SK-N-SH treated with all-trans-retinoic acid at 6 μM for 48 hours (cell line): Measurements from ENCODE around the gene FDXACB1.

ENCODE experiments used
- ATAC-seq: fragments of 200-7000 bp; cut with Tn5 transposase; 3 replicates; pipeline ENCODE4 v1.9.1; 2020; ENCODE audit warnings: mild to moderate bottlenecking, moderate library complexity
- ARNTL ChIP-seq: fragments of 450-650 bp; formaldehyde crosslinking; IDR thresholded peaks from 2 replicates; pipeline ENCODE4 v1.5.0; 2020; ENCODE audit warnings: low read depth, mild to moderate bottlenecking, moderate library complexity, borderline replicate concordance
- BACH2 ChIP-seq: fragments of 250-450 bp; sonication (Bioruptor Pico); IDR thresholded peaks from 2 replicates; pipeline ENCODE4 v1.9.0; 2021; ENCODE audit warnings: mild to moderate bottlenecking, borderline replicate concordance
- CREB5 ChIP-seq: fragments of 250-450 bp; sonication (Bioruptor Pico); IDR thresholded peaks from 2 replicates; pipeline ENCODE4 v1.5.1; 2020; ENCODE audit warnings: low read depth, mild to moderate bottlenecking, moderate library complexity
- CSRNP3 ChIP-seq: fragments of 250-450 bp; sonication (Bioruptor Pico); IDR thresholded peaks from 2 replicates; pipeline ENCODE4 v1.5.1; 2021; ENCODE audit warnings: mild to moderate bottlenecking, moderate library complexity
- ESRRG ChIP-seq: fragments of 250-450 bp; sonication (Bioruptor Pico); IDR thresholded peaks from 2 replicates; pipeline ENCODE4 v1.6.1; 2021; ENCODE audit warnings: mild to moderate bottlenecking
- GLIS3 ChIP-seq: fragments of 250-450 bp; sonication (Bioruptor Pico); IDR thresholded peaks from 2 replicates; pipeline ENCODE4 v1.5.0; 2020; ENCODE audit warnings: mild to moderate bottlenecking, moderate library complexity
- ISL1 ChIP-seq: fragments of 250-450 bp; sonication (Bioruptor Pico); IDR thresholded peaks from 2 replicates; pipeline ENCODE4 v2.1.2; 2022; ENCODE audit warnings: mild to moderate bottlenecking, moderate library complexity
- OSR1 ChIP-seq: fragments of 250-450 bp; sonication (Bioruptor Pico); IDR thresholded peaks from 2 replicates; pipeline ENCODE4 v1.8.0; 2022; ENCODE audit warnings: moderate library complexity, mild to moderate bottlenecking, inconsistent platforms
- PATZ1 ChIP-seq: fragments of 250-450 bp; sonication (Bioruptor Pico); IDR thresholded peaks from 2 replicates; pipeline ENCODE4 v1.8.0; 2020; ENCODE audit warnings: mild to moderate bottlenecking, moderate library complexity, borderline replicate concordance
- POU6F1 ChIP-seq: fragments of 250-450 bp; sonication (Bioruptor Pico); IDR thresholded peaks from 2 replicates; pipeline ENCODE4 v1.8.0; 2021; ENCODE audit warnings: low read depth, mild to moderate bottlenecking, moderate library complexity, borderline replicate concordance
- PPARA ChIP-seq: fragments of 250-450 bp; sonication (Bioruptor Pico); IDR thresholded peaks from 2 replicates; pipeline ENCODE4 v1.5.0; 2020; ENCODE audit warnings: mild to moderate bottlenecking, borderline replicate concordance
- RARB ChIP-seq: fragments of 250-450 bp; sonication (Bioruptor Pico); IDR thresholded peaks from 2 replicates; pipeline ENCODE4 v1.8.0; 2021; ENCODE audit warnings: mild to moderate bottlenecking, moderate library complexity
- SNAI2 ChIP-seq: fragments of 250-450 bp; sonication (Bioruptor Pico); IDR thresholded peaks from 2 replicates; pipeline ENCODE4 v1.5.0; 2020; ENCODE audit warnings: mild to moderate bottlenecking, moderate library complexity
- TCF4 ChIP-seq: fragments of 250-450 bp; sonication (Bioruptor Pico); IDR thresholded peaks from 2 replicates; pipeline ENCODE4 v1.8.0; 2021; ENCODE audit warnings: mild to moderate bottlenecking, moderate library complexity, borderline replicate concordance
- TOX ChIP-seq: fragments of 250-450 bp; sonication (Bioruptor Pico); IDR thresholded peaks from 2 replicates; pipeline ENCODE4 v1.8.0; 2021; ENCODE audit warnings: mild to moderate bottlenecking, moderate library complexity, borderline replicate concordance
- TSHZ2 ChIP-seq: fragments of 250-450 bp; sonication (Bioruptor Pico); IDR thresholded peaks from 2 replicates; pipeline ENCODE4 v1.5.0; 2020; ENCODE audit warnings: mild to moderate bottlenecking, moderate library complexity
- ZC3H10 ChIP-seq: fragments of 250-450 bp; sonication (Bioruptor Pico); IDR thresholded peaks from 2 replicates; pipeline ENCODE4 v1.5.1; 2021; ENCODE audit warnings: mild to moderate bottlenecking, moderate library complexity
- ZFP3 ChIP-seq: fragments of 250-450 bp; sonication (Bioruptor Pico); IDR thresholded peaks from 2 replicates; pipeline ENCODE4 v1.5.0; 2020; ENCODE audit warnings: mild to moderate bottlenecking, moderate library complexity
- ZFP30 ChIP-seq: fragments of 450-650 bp; formaldehyde crosslinking; IDR thresholded peaks from 2 replicates; pipeline ENCODE4 v1.5.0; 2022; ENCODE audit warnings: mild to moderate bottlenecking, moderate library complexity
- ZNF70 ChIP-seq: fragments of 450-650 bp; formaldehyde crosslinking; IDR thresholded peaks from 2 replicates; pipeline ENCODE4 v1.5.0; 2020; ENCODE audit warnings: mild to moderate bottlenecking, moderate library complexity
- ZNF8 ChIP-seq: fragments of 450-650 bp; formaldehyde crosslinking; IDR thresholded peaks from 2 replicates; pipeline ENCODE4 v1.5.0; 2020; ENCODE audit warnings: mild to moderate bottlenecking, moderate library complexity

FDXACB1 gene

GRCh38 chr11:111845276-111846028 is 33.5 kb downstream of the FDXACB1 start:
- no peak for TF ChIP-seq ISL1 (CRISPR knock-in tag)
- TF ChIP-seq GLIS3 (CRISPR knock-in tag): no peak
- peak; percentile 21 for ATAC-seq

- no peak for ATAC-seq
- no peak for TF ChIP-seq POU6F1
- TF ChIP-seq ESRRG (CRISPR knock-in tag): no peak
- no peak for TF ChIP-seq ZFP30
- no peak for TF ChIP-seq ISL1 (CRISPR knock-in tag)
- TF ChIP-seq ARNTL (CRISPR knock-in tag): no peak
- no peak for TF ChIP-seq SNAI2
- no peak for TF ChIP-seq CREB5 (CRISPR knock-in tag)
Measured at GRCh38 chr11:111843661-111844060, 35.3 kb downstream of the FDXACB1 start.

- ATAC-seq: peak; percentile 87
- TF ChIP-seq ZNF70 (CRISPR knock-in tag) (no peak), ISL1 (CRISPR knock-in tag) (peak; percentile 87; the same call in 1 of the 2 replicates)
Measured at GRCh38 chr11:111841370-111842053, 37.5 kb downstream of the FDXACB1 start.

GRCh38 chr11:111840143-111840542 is 38.8 kb downstream of the FDXACB1 start:
- TF ChIP-seq PATZ1 (CRISPR knock-in tag) (no peak), TSHZ2 (no peak), ZFP30 (no peak), TOX (CRISPR knock-in tag) (no peak), PPARA (CRISPR knock-in tag) (no peak), CREB5 (CRISPR knock-in tag) (no peak), ZNF70 (CRISPR knock-in tag) (no peak), SNAI2 (no peak), GLIS3 (CRISPR knock-in tag) (no peak)
- TF ChIP-seq, all 23 proteins: peak for 0
- ATAC-seq: no peak

- no peak for ATAC-seq
- TF ChIP-seq ISL1 (CRISPR knock-in tag) (no peak), RARB (CRISPR knock-in tag) (no peak), BACH2 (CRISPR knock-in tag) (no peak), ESRRG (CRISPR knock-in tag) (no peak), ZC3H10 (CRISPR knock-in tag) (no peak), TOX (CRISPR knock-in tag) (no peak), ZNF70 (CRISPR knock-in tag) (no peak), TCF4 (CRISPR knock-in tag) (no peak), ZNF8 (CRISPR knock-in tag) (no peak), CSRNP3 (CRISPR knock-in tag) (no peak), ZFP3 (CRISPR knock-in tag) (no peak), POU6F1 (no peak), OSR1 (CRISPR knock-in tag) (no peak)
Measured at GRCh38 chr11:111838054-111838453, 40.9 kb downstream of the FDXACB1 start.
